HG03354 (cell line): ENCODE results near the gene ITIH2.
"Not testable (repeated sequence)": the region's sequence is repeated elsewhere in the genome, so short reads cannot be mapped to it uniquely, and the experiment has no call there.

Experiments
- ATAC-seq: cut with Tn5 transposase; IDR thresholded peaks from one replicate; pipeline ENCODE4 v1.9.1; 2021; ENCODE audit warnings: mild to moderate bottlenecking; ENCODE audit not compliant: unreplicated experiment, poor library complexity, severe bottlenecking

The ITIH2 gene

GRCh38 chr10:7738536-7739407 is 35.7 kb downstream of the ITIH2 start:
- ATAC-seq, result no peak

DNA sequence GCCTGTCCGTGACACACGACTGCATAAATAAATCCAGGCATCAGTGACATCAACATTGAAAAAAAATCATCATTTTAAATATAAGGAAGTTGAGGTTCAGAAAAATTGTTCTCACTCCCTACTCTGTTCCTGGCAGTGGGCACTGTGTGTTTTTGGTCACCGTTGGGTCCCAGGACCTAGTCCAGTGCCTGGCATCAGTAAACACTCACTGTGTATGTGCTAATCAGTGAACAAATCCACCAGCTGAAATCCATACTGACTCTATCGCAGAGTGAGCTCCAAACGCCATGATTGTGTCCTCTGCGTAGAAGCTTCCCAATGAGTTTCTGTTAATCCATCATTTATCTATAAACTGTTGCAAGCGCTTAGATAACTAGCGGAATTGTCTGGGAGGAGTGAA is 41.2 kb downstream of the ITIH2 start:
- no peak for ATAC-seq

- ATAC-seq, result not testable (repeated sequence)
These were observed 45.5 kb downstream of the ITIH2 start for GRCh38 chr10:7748637-7749036.

DNA sequence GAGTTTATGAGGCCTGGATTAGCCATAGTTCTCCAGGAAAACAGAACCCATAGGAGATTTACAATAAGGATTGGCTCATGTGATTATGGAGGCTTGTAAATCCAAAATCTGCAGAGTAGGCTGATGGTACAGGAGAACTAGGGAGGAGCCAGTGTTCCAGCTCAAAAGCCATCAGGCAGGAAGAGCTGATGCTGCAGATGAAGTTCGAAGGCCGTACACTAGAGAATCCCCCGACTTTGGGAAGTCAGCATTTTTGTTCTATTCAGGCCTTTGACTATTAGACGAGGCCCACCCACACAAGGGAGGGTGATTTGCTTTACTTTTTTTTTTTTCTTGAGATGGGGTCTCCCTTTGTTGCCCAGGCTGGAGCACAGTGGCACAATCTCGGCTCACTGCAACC is 47.1 kb downstream of the ITIH2 start:
- ATAC-seq, result no peak

DNA sequence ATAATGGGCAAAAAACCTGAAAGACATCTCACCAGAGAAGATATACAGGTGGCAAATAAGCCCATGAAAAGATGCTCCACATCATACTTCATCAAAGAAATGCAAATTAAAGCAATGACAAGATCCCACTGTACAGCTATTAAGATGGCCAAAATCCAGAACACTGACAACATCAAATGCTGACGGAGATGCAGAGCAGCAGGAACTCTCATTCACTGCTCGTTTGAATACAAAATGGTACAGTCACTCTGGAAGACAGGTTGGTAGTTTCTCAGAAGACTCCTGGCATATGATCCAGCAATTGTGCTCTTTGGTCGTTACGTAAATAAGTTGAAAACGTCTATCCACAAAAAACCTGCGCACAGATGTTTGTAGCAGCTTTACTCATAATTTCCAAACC is 49.1 kb downstream of the ITIH2 start:
- no peak for ATAC-seq

GRCh38 chr10:7755103-7755502 is 52.0 kb downstream of the ITIH2 start:
- ATAC-seq, result no peak

- ATAC-seq, result peak; percentile 80
These were observed 53.4 kb downstream of the ITIH2 start for GRCh38 chr10:7756360-7756992.

DNA sequence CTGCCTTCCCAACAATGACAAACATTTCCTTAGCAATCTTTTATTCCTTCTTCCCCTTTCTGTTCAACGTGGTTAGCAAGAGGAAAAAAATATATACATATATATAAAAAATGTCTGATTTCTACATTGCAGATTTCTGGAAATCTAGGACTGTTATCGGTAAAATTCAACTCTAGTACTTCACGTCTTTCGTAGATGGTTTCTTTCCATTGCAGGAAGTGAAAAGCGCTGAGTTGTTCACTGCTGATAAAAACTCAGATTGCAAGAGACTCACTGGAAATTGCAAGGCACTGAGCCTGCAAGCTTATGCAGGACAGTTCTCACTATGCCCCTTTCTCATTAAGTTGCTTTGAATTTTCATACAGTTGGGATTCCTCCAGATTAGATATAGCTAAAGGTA is 60.8 kb downstream of the ITIH2 start:
- no peak for ATAC-seq

DNA sequence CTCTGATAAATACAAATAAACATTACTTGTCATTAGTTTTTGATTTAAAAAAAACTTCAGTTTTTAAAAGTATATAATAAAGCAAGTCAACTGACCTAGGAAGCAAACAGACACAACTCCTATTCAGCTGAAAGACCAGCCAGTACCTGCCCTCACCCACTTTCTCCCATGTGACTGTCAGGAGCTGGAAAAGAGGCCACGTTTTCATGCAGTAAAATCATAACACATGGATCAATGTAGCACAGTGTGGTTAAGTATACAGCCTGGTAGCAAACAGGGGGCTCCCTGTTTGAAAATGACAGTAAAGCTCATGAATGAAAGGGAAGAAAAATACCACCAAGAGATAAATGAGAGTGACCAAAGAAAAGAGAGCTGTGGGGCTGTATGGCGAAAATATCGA is 63.1 kb downstream of the ITIH2 start:
- ATAC-seq, result no peak

GRCh38 chr10:7767209-7767608 is 64.1 kb downstream of the ITIH2 start:
- ATAC-seq, result no peak

DNA sequence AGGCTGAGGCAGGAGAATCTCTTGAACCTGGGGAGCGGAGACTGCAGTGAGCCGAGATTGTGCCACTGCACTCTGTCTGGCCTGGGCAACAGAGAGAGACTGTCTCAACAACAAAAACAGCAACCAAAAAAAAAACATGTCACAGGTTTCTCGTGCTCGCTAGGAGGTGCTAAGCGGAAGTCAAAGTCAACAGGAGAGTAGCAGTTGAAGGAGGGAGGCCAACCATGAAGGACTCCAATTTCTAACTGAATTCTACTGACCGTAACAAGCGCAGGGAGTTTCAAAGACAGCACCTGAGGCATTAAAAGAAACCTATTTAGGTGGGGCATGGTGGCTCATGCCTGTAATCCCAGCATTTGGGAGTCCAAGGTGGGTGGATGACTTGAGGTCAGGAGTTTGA is 65.3 kb downstream of the ITIH2 start:
- ATAC-seq, result no peak

- ATAC-seq, result peak; percentile 68
These were observed 71.0 kb downstream of the ITIH2 start for GRCh38 chr10:7773845-7774801.

DNA sequence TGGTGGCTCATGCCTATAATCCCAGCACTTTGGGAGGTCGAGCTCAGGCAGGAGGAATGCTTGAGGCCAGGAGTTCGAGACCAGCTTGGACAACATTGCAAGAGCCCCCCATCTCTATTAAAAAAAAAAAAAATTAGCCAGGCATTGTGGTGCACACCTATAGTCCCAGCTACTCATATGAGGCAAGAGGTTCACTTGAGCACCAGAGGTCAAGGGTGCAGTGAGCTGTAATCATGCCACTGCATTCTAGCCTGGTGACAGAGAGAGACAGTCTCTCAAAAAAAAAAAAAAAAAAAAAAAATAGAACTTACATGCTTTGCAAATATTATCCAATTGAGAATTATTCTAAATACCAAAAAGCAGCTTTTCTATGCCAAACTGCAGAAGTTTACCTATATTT is 73.7 kb downstream of the ITIH2 start:
- ATAC-seq, result no peak

GRCh38 chr10:7782194-7782593 is 79.1 kb downstream of the ITIH2 start:
- ATAC-seq, result not testable (repeated sequence)

GRCh38 chr10:7786430-7786829 is 83.3 kb downstream of the ITIH2 start:
- ATAC-seq, result no peak

GRCh38 chr10:7787150-7787856 is 84.2 kb downstream of the ITIH2 start:
- ATAC-seq, result peak; percentile 2

DNA sequence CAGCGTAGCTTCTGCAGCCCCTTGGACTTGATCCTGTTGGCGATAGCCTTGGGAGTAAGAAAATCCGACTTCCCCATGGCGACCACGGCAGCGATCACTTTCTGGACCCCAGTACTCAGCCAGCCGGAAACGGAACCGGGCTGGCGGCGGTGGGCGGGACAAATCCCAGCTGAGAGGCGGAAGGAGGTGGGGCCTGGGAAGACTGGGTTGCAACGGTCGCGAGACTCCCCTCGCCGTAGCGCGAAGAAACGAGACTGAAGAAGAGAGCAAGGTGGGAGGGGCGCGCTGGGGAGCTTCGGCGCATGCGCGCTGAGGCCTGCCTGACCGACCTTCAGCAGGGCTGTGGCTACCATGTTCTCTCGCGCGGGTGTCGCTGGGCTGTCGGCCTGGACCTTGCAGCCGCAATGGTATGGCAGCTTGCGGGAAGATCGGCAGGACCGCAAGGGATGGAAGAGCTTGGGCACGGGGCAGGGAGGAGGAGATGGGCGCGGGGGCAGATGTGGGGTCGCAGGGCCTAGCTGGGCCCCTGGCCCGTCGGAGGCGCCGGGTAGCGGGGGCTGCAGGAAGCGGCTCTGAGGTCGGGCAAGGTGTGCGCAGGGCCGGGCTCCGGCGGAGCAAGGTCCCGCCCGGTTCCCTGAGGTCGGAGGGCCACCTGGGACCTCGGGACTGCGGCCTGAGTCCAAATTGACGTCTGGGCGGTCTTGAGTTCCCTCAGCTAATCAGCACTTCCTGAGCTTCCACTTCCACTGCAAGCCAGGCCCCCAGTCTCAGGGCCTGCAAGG is 84.9 kb downstream of the ITIH2 start, which contains the start of the genes ATP5F1C and KIN:
Gene ATP5F1C, plus strand, starts transcription at position 321 of the 782 bp plus-strand sequence. Its CDS starts 31 bp downstream, at position 352.
Gene KIN, minus strand, starts transcription at position 137 of the 782 bp plus-strand sequence. Its CDS starts 60 bp downstream, at position 77.
- peak; percentile 96 for ATAC-seq

DNA sequence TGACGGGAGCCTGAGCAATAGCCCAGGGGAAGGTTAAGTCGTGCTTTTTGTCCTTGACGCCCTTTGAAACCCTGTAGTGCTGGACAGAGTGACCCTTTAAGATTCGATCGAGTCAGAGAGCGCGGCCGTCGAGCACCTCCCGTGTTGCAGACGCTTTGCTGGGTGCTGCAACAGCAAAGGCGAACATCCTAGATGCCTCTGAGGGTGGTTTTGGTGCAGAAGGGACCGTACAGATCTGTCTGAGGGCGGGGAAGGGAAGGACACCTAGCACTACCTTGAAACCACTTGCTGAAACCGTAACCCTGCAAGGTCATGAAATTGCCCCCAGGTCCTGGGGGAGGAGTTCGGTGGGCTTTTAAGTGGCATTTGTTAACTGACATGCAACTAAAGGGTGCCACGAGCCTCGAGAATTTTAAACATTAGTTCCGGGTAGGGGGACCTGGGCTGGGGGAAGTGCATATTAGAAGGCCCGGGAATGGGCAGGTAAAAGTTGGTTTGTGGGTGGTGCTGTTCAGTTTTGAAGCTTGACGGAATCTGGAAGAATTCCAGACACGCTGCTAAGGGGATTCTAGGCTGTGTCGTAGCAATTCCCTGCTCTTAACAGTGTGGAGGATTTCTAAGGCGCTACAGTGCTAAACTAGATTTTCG is 85.6 kb downstream of the ITIH2 start:
- ATAC-seq, result peak; percentile 19
